Islet of Langerhans (tissue), 1 donor: ENCODE data around the gene ABCB1.
"Not testable (repeated sequence)": the region's sequence is repeated elsewhere in the genome, so short reads cannot be mapped to it uniquely, and the experiment has no call there.

ENCODE experiments used
- FAIRE-seq: peaks from one replicate; lab custom pipeline; 2011; peaks lifted over from hg19 to GRCh38; lab: Jason Lieb, UNC

ABCB1 gene

GRCh38 chr7:87469204-87469603, 131.5 kb downstream of the ABCB1 start:
- FAIRE-seq, result not testable (repeated sequence)

- FAIRE-seq, result not testable (repeated sequence)
Measured at GRCh38 chr7:87465534-87465880, 135.2 kb downstream of the ABCB1 start.

DNA sequence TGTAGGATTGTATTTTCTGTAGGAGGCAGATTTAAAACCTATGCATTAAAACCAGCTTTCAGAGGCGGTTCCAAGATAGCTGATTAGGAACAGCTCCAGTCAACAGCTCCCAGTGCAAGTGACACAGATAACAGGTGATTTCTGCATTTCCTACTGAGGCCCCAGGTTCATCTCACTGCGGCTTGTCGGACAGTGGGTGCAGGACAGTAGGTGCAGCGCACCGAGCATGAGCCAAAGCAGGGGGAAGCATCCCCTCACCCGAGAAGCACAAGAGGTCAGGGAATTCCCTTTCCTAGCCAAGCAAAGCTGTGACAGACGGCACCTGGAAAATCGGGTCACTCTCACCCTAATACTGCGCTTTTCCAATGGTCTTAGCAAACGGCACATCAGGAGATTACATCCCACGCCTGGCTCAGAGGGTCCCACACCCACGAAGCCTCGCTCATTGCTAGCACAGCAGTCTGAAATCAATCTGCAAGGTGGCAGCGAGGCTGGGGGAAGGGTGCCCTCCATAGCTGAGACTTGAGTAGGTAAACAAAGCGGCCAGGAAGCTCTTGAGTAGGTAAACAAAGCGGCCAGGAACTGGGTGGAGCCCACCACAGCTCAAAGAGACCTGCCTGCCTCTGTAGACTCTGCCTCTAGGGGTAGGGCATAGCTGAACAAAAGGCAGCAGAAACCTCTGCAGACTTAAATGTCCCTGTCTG, 135.7 kb downstream of the ABCB1 start:
- FAIRE-seq, result not testable (repeated sequence)

DNA sequence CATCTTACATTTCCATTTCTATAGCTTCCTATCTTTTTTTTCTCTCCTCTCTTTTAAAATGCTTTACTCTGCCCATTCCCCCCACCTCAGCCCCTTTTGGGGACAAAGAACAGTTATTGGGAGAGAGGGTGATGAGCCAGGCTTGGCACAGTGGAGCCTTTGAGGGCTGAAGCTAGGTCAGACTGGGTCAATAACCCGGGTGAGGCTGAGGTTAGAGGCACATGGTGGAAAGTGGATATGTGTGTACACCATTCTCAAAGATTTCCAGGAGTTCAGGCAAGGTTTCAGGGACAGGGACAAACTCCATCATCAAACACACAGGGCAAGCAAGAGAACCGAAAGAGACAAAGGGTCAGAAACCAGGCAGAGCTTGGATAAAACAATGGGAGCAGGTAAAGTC, 136.7 kb downstream of the ABCB1 start:
- FAIRE-seq, result no peak

GRCh38 chr7:87460444-87460843, 140.2 kb downstream of the ABCB1 start:
- FAIRE-seq, result not testable (repeated sequence)

GRCh38 chr7:87459941-87460340, 140.7 kb downstream of the ABCB1 start:
- FAIRE-seq, result no peak

DNA sequence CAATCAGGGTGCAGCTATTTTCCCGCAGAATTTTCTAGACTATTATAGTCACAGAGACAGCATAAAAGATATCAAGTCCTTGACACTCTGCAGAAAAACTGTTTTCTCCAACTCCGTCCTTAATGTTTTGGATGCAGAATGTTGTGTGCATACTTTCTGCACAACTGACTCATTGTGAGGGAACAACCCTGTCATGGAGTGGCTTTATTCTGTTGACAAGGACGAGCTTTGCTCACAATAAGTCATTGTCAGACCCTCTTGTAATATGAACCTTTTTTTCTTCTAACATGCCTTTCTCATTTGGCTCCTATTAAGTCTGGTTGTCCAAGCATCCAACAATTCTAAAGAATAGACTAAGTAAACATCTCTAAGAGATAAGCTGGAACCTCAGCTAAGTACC, 142.5 kb downstream of the ABCB1 start:
- FAIRE-seq, result no peak

DNA sequence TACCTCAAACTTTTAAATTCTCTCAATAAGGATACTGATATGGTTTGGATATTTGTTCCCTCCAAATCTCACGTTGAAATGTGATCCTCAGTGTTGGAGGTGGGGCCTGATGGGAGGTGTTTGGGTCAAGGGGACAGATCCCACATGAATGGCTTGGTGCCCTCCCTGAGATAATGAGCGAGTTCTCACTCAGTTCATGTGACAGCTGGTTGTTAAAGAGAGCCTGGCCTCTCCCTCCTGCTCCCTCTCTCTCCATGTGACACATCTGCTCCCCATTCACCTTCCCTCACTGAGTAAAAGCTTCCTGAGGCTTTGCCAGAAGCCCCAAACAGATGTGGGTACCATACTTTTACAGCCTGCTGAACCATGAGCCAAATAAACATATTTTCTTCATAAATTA, 144.4 kb downstream of the ABCB1 start:
- no peak for FAIRE-seq
